GM18519 (cell line): ENCODE measurements around the gene CDHR2.

Experiments
- ATAC-seq: cut with Tn5 transposase; IDR thresholded peaks from one replicate; pipeline ENCODE4 v1.9.1; 2021; ENCODE audit warnings: mild to moderate bottlenecking, moderate library complexity; ENCODE audit not compliant: unreplicated experiment, low FRiP score

Gene CDHR2

GRCh38 chr5:176527246-176528222 lies 21.6 kb upstream of the CDHR2 start:
- ATAC-seq, result no peak

- no peak for ATAC-seq
Observed at GRCh38 chr5:176528301-176528700, 20.8 kb upstream of the CDHR2 start.

GRCh38 chr5:176528761-176529115 lies 20.4 kb upstream of the CDHR2 start:
- no peak for ATAC-seq

- ATAC-seq, result no peak
Observed at GRCh38 chr5:176529116-176529740, 19.9 kb upstream of the CDHR2 start.

- no peak for ATAC-seq
Observed at GRCh38 chr5:176529741-176530141, 19.4 kb upstream of the CDHR2 start.

GRCh38 chr5:176530393-176530982 lies 18.7 kb upstream of the CDHR2 start:
- no peak for ATAC-seq

- ATAC-seq, result no peak
Observed at GRCh38 chr5:176530983-176531901, 17.9 kb upstream of the CDHR2 start.

- no peak for ATAC-seq
Observed at GRCh38 chr5:176531902-176532493, 17.1 kb upstream of the CDHR2 start.

GRCh38 chr5:176532795-176533194 lies 16.3 kb upstream of the CDHR2 start:
- ATAC-seq, result no peak

- ATAC-seq, result no peak
Observed at GRCh38 chr5:176533390-176533789, 15.8 kb upstream of the CDHR2 start.

GRCh38 chr5:176533894-176534611 lies 15.1 kb upstream of the CDHR2 start:
- ATAC-seq, result no peak

GRCh38 chr5:176534640-176535039 lies 14.5 kb upstream of the CDHR2 start:
- no peak for ATAC-seq

GRCh38 chr5:176535101-176535663 lies 14.0 kb upstream of the CDHR2 start:
- no peak for ATAC-seq

GRCh38 chr5:176535664-176536131 lies 13.4 kb upstream of the CDHR2 start:
- no peak for ATAC-seq

GRCh38 chr5:176536132-176536901 lies 12.8 kb upstream of the CDHR2 start:
- no peak for ATAC-seq

GRCh38 chr5:176536902-176537553 lies 12.1 kb upstream of the CDHR2 start, which contains the start of gene RNF44:
RNF44 (minus strand) TSS chr5:176537402; CDS start chr5:176532472, 4,930 bp downstream.
- ATAC-seq, result peak; percentile 28

- ATAC-seq, result peak; percentile 54
Observed at GRCh38 chr5:176537554-176538229, 11.4 kb upstream of the CDHR2 start.
